HepG2 (cell line): ENCODE data around the gene HOXA11.

ENCODE experiments used
- ELF1 ChIP-seq: sonication (generic); formaldehyde crosslinking; IDR thresholded peaks from 2 replicates; pipeline ENCODE4 v1.4.0; 2020; ENCODE audit warnings: missing genetic modification reagents
- ELF4 ChIP-seq: sonication (generic); formaldehyde crosslinking; IDR thresholded peaks from 2 replicates; pipeline ENCODE4 v1.5.0; 2020; ENCODE audit warnings: missing genetic modification reagents, mild to moderate bottlenecking, moderate library complexity, borderline replicate concordance
- EP300 ChIP-seq, 3 experiments: sonication (generic) in 1 of 3; formaldehyde crosslinking in 1 of 3; IDR thresholded peaks; 2 replicates each; pipeline versions ENCODE4 v1.5.1 to v1.6.1; 2011 to 2020; ENCODE audit warnings: low read depth in 2 of 3, low read length in 2 of 3, borderline replicate concordance in 1 of 3, improper control_type of control experiment in 1 of 3, mild to moderate bottlenecking in 1 of 3, missing genetic modification reagents in 1 of 3, moderate library complexity in 1 of 3
- EZH2 ChIP-seq: conservative IDR thresholded peaks from 2 replicates; pipeline ENCODE4 v1.6.1; 2012; ENCODE audit warnings: mild to moderate bottlenecking, low read depth, low read length, moderate library complexity
- SIN3A ChIP-seq: IDR thresholded peaks from 2 replicates; pipeline ENCODE4 v1.6.1; 2011; ENCODE audit warnings: low read depth, mild to moderate bottlenecking, control low read depth, low read length, borderline replicate concordance
- TP53 ChIP-seq: sonication (generic); formaldehyde crosslinking; conservative IDR thresholded peaks from 2 replicates; pipeline ENCODE4 v1.4.0; 2020; ENCODE audit warnings: missing genetic modification reagents
- ZBTB33 ChIP-seq: sonication (generic); formaldehyde crosslinking; IDR thresholded peaks from 2 replicates; pipeline ENCODE4 v1.4.0; 2020; ENCODE audit warnings: missing genetic modification reagents
- ZBTB34 ChIP-seq: sonication (generic); formaldehyde crosslinking; IDR thresholded peaks from 2 replicates; pipeline ENCODE4 v1.8.0; 2022; ENCODE audit warnings: mild to moderate bottlenecking, missing genetic modification reagents

- TF ChIP-seq TP53 (CRISPR knock-in tag) (no peak), ELF4 (CRISPR knock-in tag) (no peak), ZBTB33 (CRISPR knock-in tag) (no peak), EZH2 (no peak), SIN3A (no peak), ELF1 (no peak), ZBTB34 (CRISPR knock-in tag) (no peak), EP300 (IDR thresholded peaks at IDR 0.05; ENCODE audit: low read depth in 2 of 2, low read length in 2 of 2) (no peak), EP300 (CRISPR knock-in tag; IDR thresholded peaks at IDR 0.05; ENCODE audit: borderline replicate concordance) (no peak)
These were observed 7.0 kb upstream of the HOXA11 start for GRCh38 chr7:27191833-27192545.
